Measurements from ENCODE around the gene OSCP1. TPM values are rescaled to one million over a fixed set of nuclear protein-coding genes. Genes with fewer than 3 reads are reported as not detected.

The OSCP1 gene
- total and polyA plus RNA-seq, 2 experiments from 2014 or later = 2.2 to 2.6 TPM

- TF ChIP-seq, protein P1, sequence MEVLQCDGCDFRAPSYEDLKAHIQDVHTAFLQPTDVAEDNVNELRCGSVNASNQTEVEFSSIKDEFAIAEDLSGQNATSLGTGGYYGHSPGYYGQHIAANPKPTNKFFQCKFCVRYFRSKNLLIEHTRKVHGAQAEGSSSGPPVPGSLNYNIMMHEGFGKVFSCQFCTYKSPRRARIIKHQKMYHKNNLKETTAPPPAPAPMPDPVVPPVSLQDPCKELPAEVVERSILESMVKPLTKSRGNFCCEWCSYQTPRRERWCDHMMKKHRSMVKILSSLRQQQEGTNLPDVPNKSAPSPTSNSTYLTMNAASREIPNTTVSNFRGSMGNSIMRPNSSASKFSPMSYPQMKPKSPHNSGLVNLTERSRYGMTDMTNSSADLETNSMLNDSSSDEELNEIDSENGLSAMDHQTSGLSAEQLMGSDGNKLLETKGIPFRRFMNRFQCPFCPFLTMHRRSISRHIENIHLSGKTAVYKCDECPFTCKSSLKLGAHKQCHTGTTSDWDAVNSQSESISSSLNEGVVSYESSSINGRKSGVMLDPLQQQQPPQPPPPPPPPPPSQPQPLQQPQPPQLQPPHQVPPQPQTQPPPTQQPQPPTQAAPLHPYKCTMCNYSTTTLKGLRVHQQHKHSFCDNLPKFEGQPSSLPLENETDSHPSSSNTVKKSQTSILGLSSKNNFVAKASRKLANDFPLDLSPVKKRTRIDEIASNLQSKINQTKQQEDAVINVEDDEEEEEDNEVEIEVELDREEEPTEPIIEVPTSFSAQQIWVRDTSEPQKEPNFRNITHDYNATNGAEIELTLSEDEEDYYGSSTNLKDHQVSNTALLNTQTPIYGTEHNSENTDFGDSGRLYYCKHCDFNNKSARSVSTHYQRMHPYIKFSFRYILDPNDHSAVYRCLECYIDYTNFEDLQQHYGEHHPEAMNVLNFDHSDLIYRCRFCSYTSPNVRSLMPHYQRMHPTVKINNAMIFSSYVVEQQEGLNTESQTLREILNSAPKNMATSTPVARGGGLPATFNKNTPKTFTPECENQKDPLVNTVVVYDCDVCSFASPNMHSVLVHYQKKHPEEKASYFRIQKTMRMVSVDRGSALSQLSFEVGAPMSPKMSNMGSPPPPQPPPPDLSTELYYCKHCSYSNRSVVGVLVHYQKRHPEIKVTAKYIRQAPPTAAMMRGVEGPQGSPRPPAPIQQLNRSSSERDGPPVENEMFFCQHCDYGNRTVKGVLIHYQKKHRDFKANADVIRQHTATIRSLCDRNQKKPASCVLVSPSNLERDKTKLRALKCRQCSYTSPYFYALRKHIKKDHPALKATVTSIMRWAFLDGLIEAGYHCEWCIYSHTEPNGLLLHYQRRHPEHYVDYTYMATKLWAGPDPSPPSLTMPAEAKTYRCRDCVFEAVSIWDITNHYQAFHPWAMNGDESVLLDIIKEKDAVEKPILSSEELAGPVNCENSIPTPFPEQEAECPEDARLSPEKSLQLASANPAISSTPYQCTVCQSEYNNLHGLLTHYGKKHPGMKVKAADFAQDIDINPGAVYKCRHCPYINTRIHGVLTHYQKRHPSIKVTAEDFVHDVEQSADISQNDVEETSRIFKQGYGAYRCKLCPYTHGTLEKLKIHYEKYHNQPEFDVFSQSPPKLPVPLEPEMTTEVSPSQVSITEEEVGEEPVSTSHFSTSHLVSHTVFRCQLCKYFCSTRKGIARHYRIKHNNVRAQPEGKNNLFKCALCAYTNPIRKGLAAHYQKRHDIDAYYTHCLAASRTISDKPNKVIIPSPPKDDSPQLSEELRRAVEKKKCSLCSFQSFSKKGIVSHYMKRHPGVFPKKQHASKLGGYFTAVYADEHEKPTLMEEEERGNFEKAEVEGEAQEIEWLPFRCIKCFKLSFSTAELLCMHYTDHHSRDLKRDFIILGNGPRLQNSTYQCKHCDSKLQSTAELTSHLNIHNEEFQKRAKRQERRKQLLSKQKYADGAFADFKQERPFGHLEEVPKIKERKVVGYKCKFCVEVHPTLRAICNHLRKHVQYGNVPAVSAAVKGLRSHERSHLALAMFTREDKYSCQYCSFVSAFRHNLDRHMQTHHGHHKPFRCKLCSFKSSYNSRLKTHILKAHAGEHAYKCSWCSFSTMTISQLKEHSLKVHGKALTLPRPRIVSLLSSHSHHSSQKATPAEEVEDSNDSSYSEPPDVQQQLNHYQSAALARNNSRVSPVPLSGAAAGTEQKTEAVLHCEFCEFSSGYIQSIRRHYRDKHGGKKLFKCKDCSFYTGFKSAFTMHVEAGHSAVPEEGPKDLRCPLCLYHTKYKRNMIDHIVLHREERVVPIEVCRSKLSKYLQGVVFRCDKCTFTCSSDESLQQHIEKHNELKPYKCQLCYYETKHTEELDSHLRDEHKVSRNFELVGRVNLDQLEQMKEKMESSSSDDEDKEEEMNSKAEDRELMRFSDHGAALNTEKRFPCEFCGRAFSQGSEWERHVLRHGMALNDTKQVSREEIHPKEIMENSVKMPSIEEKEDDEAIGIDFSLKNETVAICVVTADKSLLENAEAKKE (CRISPR knock-in tag; IDR thresholded peaks at IDR 0.05) = no peak
- no peak for TF ChIP-seq NANOG (IDR thresholded peaks at IDR 0.05; ENCODE audit: borderline replicate concordance)
- no peak for TF ChIP-seq JUNB (IDR thresholded peaks at IDR 0.05; ENCODE audit: unreplicated experiment)
- TF ChIP-seq EZH2 (IDR thresholded peaks at IDR 0.05; ENCODE audit: low read depth, unreplicated experiment) = no peak
- TF ChIP-seq POLR2AphosphoS5 (IDR thresholded peaks at IDR 0.05; ENCODE audit: low read depth) = no peak
- no peak for TF ChIP-seq ETS1 (IDR thresholded peaks at IDR 0.05)
- TF ChIP-seq ZNF114 (CRISPR knock-in tag; IDR thresholded peaks at IDR 0.05) = no peak
- TF ChIP-seq EZH2phosphoT487 (IDR thresholded peaks at IDR 0.05; ENCODE audit: unreplicated experiment) = no peak
- TF ChIP-seq ZNF331 (CRISPR knock-in tag; IDR thresholded peaks at IDR 0.05; ENCODE audit: low read depth) = no peak
- no peak for TF ChIP-seq REST (IDR thresholded peaks at IDR 0.05; ENCODE audit: unreplicated experiment)
These were observed 35.9 kb downstream of the OSCP1 start (continued) for GRCh38 chr1:36414384-36414783.
